GM12874 (cell line): ENCODE data around the gene OAF.

Experiments used
- TF ChIP-seq, protein P1 (sequence below): IDR thresholded peaks from 2 replicates; pipeline ENCODE4 v1.5.1; 2011; ENCODE audit warnings: low read depth, mild to moderate bottlenecking, control low read depth, low read length, moderate library complexity; ENCODE audit not compliant: insufficient read depth

OAF gene

GRCh38 chr11:120208001-120208441 is 2.8 kb upstream of the OAF start:
- TF ChIP-seq, protein P1, sequence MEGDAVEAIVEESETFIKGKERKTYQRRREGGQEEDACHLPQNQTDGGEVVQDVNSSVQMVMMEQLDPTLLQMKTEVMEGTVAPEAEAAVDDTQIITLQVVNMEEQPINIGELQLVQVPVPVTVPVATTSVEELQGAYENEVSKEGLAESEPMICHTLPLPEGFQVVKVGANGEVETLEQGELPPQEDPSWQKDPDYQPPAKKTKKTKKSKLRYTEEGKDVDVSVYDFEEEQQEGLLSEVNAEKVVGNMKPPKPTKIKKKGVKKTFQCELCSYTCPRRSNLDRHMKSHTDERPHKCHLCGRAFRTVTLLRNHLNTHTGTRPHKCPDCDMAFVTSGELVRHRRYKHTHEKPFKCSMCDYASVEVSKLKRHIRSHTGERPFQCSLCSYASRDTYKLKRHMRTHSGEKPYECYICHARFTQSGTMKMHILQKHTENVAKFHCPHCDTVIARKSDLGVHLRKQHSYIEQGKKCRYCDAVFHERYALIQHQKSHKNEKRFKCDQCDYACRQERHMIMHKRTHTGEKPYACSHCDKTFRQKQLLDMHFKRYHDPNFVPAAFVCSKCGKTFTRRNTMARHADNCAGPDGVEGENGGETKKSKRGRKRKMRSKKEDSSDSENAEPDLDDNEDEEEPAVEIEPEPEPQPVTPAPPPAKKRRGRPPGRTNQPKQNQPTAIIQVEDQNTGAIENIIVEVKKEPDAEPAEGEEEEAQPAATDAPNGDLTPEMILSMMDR, result no peak

GRCh38 chr11:120208777-120209176 is 2.1 kb upstream of the OAF start:
- TF ChIP-seq, protein P1, result no peak

GRCh38 chr11:120209746-120210625 is 846 bp upstream of the OAF start:
- TF ChIP-seq, protein P1, result no peak

- TF ChIP-seq, protein P1, result no peak
These were observed 858 bp downstream of the OAF start for GRCh38 chr11:120211522-120212258.

DNA sequence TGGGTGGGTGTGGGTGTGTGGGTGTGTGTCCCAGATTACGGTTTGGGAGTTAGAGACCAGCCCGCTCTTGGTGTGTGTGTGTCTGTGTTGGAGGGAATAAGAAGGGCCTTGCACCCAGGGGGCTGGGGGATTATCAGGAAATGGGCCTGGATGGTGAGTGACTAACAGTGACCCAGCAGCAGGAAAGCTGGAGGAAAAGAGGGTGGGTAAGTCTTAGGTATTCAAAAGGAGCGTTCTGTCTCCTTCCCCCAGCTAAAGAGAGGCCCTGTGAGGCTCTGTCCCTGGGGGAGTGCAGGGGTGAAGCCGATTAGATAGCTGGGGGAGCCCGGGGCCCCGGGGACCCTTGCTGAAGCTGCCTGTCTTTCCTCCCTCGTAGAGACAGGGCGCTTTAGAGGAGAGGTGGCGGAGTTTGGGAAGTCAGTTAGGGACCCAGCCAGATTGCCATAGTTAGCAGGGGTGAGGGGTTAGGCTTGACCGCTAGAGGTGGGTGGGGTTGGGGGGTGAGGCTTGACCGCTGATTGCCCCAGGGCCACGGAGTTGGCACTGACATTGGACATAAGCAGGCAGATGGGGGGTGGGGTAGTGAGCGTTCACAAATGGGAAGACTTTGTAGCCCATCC is 1.5 kb downstream of the OAF start:
- TF ChIP-seq, protein P1, result no peak

DNA sequence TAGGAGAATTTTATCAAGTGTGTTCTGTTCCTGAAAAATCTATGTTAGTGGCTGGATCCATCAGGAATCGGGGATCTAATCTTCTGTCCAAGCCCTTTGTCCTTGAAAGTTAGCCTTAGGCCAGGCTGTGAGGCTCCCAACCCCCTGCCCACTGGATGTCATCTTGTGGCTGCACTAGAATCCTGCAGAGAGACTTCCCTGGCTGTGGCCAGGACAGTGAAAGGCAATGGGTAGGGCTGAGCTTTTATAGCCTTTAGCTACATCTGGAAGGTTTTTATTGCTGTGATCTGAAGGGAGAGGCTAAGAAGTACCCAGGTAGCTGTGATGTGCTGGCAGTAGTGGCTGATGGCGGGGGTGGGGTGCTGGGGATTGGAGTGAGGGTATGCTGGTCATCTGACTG is 2.1 kb downstream of the OAF start:
- TF ChIP-seq, protein P1, result no peak

- TF ChIP-seq, protein P1, result no peak
These were observed 3.7 kb downstream of the OAF start for GRCh38 chr11:120214581-120214980.
